GM18502 (cell line): ENCODE measurements around the gene RPS25.
"Not testable (repeated sequence)": the region's sequence is repeated elsewhere in the genome, so short reads cannot be mapped to it uniquely, and the experiment has no call there.

ENCODE experiments used
- ATAC-seq: cut with Tn5 transposase; IDR thresholded peaks from one replicate; pipeline ENCODE4 v1.9.1; 2021; ENCODE audit warnings: mild to moderate bottlenecking; ENCODE audit not compliant: unreplicated experiment, poor library complexity

RPS25 gene

GRCh38 chr11:118979434-118979833 lies 38.7 kb downstream of the RPS25 start:
- no peak for ATAC-seq

- no peak for ATAC-seq
Measured at GRCh38 chr11:118975771-118976709, 42.1 kb downstream of the RPS25 start.

GRCh38 chr11:118973985-118974384 lies 44.2 kb downstream of the RPS25 start:
- no peak for ATAC-seq

- no peak for ATAC-seq
Measured at GRCh38 chr11:118971646-118972045, 46.5 kb downstream of the RPS25 start, which contains the start of gene FOXR1. Gene FOXR1 (plus strand): TSS chr11:118971761. CDS start chr11:118971932, 171 bp downstream.

GRCh38 chr11:118969508-118969907 lies 48.6 kb downstream of the RPS25 start:
- not testable (repeated sequence) for ATAC-seq
